Erythroblast (primary cell): ENCODE results near the gene REM2.

ENCODE experiments used
- GATA1 ChIP-seq: IDR thresholded peaks from 2 replicates; pipeline ENCODE4 v1.6.1; 2011; ENCODE audit warnings: low read depth, mild to moderate bottlenecking, control low read depth, low read length, moderate library complexity
- POLR2A ChIP-seq: IDR thresholded peaks from 2 replicates; pipeline ENCODE4 v1.6.1; 2011; ENCODE audit warnings: mild to moderate bottlenecking, low read length

DNA sequence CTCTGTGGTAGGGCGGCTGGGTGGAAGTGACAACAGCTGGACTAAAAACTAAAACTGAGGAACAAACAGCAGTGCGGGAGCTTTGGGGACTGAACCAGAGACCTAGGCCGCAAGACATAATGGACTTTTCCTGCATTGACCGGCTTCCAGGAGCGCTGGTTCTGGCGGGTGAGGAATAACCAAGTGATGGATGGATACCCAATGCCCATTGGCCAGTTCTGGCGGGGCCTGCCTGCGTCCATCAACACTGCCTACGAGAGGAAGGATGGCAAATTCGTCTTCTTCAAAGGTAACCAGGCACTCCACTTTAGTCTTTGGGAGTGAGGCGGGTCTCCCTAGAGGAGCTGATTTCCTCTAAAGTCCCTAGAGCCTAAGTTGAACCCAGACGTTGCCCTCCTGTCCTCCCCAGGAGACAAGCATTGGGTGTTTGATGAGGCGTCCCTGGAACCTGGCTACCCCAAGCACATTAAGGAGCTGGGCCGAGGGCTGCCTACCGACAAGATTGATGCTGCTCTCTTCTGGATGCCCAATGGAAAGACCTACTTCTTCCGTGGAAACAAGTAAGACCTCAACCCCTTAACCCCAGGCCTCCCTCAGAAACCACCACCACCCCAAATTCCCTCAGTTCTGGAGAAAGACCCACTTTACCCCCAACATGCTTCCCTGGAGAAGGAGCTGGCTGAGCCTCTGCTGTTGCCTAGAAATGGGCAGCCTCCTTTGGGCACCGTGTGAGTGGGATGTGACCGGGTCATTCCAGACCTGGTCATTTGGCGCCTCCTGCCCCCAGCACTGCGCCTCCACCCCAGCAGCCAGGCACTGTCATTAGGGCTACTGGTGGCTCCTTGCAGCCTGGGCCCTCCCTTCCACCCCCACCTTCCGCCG, 38.6 kb upstream of the REM2 start:
- TF ChIP-seq POLR2A, result no peak
- no peak for TF ChIP-seq GATA1
